NCI-H1092 treated with DMSO at 0.1 percent for 48 hours (cell line): ENCODE results near the gene RASL11A.
A peak's percentile ranks its signal among the peaks of the same experiment; 100 is the strongest.
"Not testable (repeated sequence)": the region's sequence is repeated elsewhere in the genome, so short reads cannot be mapped to it uniquely, and the experiment has no call there.

Experiments used
- DNase-seq: peaks from one replicate; lab custom pipeline; 2025; lab: John Stamatoyannopoulos, UW

Gene RASL11A

GRCh38 chr13:27270594-27271520 is at the start of gene RASL11A:
Gene RASL11A, plus strand, starts transcription at chr13:27270830. Its CDS starts 115 bp downstream, at chr13:27270945.
- peak; percentile 68 for DNase-seq

GRCh38 chr13:27222100-27222499 is 48.5 kb upstream of the RASL11A start:
- DNase-seq: not testable (repeated sequence)

GRCh38 chr13:27226991-27227390 is 43.6 kb upstream of the RASL11A start:
- no peak for DNase-seq

- DNase-seq: no peak
Observed at GRCh38 chr13:27228131-27228530, 42.5 kb upstream of the RASL11A start.

GRCh38 chr13:27229642-27230041 is 41.0 kb upstream of the RASL11A start:
- DNase-seq: no peak

GRCh38 chr13:27233964-27234363 is 36.7 kb upstream of the RASL11A start:
- DNase-seq: no peak

- DNase-seq: no peak
Observed at GRCh38 chr13:27236478-27236877, 34.2 kb upstream of the RASL11A start.

- no peak for DNase-seq
Observed at GRCh38 chr13:27242702-27243101, 27.9 kb upstream of the RASL11A start.

GRCh38 chr13:27245610-27246009 is 25.0 kb upstream of the RASL11A start:
- no peak for DNase-seq

GRCh38 chr13:27250833-27251165 is 19.8 kb upstream of the RASL11A start:
- no peak for DNase-seq

GRCh38 chr13:27251166-27252091 is 19.2 kb upstream of the RASL11A start, which contains the start of gene RPL21:
Gene RPL21, plus strand, starts transcription at chr13:27251558. Its CDS starts 2,219 bp downstream, at chr13:27253777.
- peak; percentile 93 for DNase-seq

GRCh38 chr13:27252467-27252866 is 18.2 kb upstream of the RASL11A start:
- no peak for DNase-seq

GRCh38 chr13:27257233-27257568 is 13.4 kb upstream of the RASL11A start:
- DNase-seq: no peak

- no peak for DNase-seq
Observed at GRCh38 chr13:27257648-27258253, 12.9 kb upstream of the RASL11A start.

GRCh38 chr13:27258637-27259386 is 11.8 kb upstream of the RASL11A start:
- DNase-seq: no peak

- no peak for DNase-seq
Observed at GRCh38 chr13:27259831-27260230, 10.8 kb upstream of the RASL11A start.

- no peak for DNase-seq
Observed at GRCh38 chr13:27261396-27261795, 9.2 kb upstream of the RASL11A start.

- DNase-seq: no peak
Observed at GRCh38 chr13:27263438-27263837, 7.2 kb upstream of the RASL11A start.

- DNase-seq: peak; percentile 37
Observed at GRCh38 chr13:27264181-27264580, 6.4 kb upstream of the RASL11A start.

- DNase-seq: no peak
Observed at GRCh38 chr13:27264648-27265047, 6.0 kb upstream of the RASL11A start.

- DNase-seq: no peak
Observed at GRCh38 chr13:27266917-27267316, 3.7 kb upstream of the RASL11A start.

- DNase-seq: no peak
Observed at GRCh38 chr13:27267596-27267995, 3.0 kb upstream of the RASL11A start.
